HPDE6-E6E7 (cell line): ENCODE results near the gene IGSF22.
"Not testable (repeated sequence)": the region's sequence is repeated elsewhere in the genome, so short reads cannot be mapped to it uniquely, and the experiment has no call there.

Experiments used
- DNase-seq: peaks from one replicate; pipeline ENCODE4 v3.0.0; 2011; ENCODE audit warnings: missing footprints; ENCODE audit errors: extremely low spot score

IGSF22 gene

GRCh38 chr11:18691467-18692140 is 34.4 kb downstream of the IGSF22 start:
- not testable (repeated sequence) for DNase-seq

- no peak for DNase-seq
These were observed 41.7 kb downstream of the IGSF22 start for GRCh38 chr11:18684267-18684666.

- DNase-seq, result no peak
These were observed 43.5 kb downstream of the IGSF22 start for GRCh38 chr11:18682466-18682865.

- DNase-seq, result not testable (repeated sequence)
These were observed 44.0 kb downstream of the IGSF22 start for GRCh38 chr11:18681949-18682348.

GRCh38 chr11:18677560-18677959 is 48.4 kb downstream of the IGSF22 start:
- no peak for DNase-seq

- DNase-seq, result no peak
These were observed 49.2 kb downstream of the IGSF22 start for GRCh38 chr11:18676803-18677202.

- DNase-seq, result not testable (repeated sequence)
These were observed 53.8 kb downstream of the IGSF22 start for GRCh38 chr11:18672209-18672608.

- no peak for DNase-seq
These were observed 54.7 kb downstream of the IGSF22 start for GRCh38 chr11:18671246-18671645.

- no peak for DNase-seq
These were observed 56.3 kb downstream of the IGSF22 start for GRCh38 chr11:18669711-18670110.

- DNase-seq, result no peak
These were observed 56.8 kb downstream of the IGSF22 start for GRCh38 chr11:18669219-18669596.

- DNase-seq, result no peak
These were observed 57.9 kb downstream of the IGSF22 start for GRCh38 chr11:18668131-18668530.

- DNase-seq, result not testable (repeated sequence)
These were observed 60.6 kb downstream of the IGSF22 start for GRCh38 chr11:18665353-18665872.

GRCh38 chr11:18657673-18658072 is 68.3 kb downstream of the IGSF22 start:
- DNase-seq, result no peak
